PFSK-1 (cell line): Measurements from ENCODE around the gene PPP4R4.

Experiments
- FOXP2 ChIP-seq: optimal IDR thresholded peaks from 2 replicates; pipeline ENCODE3; 2011; ENCODE audit warnings: borderline replicate concordance, control low read depth, inconsistent platforms; ENCODE audit not compliant: insufficient read depth; ENCODE audit errors: extremely low read length, extremely low read depth
- POLR2AphosphoS5 ChIP-seq: IDR thresholded peaks from 2 replicates; pipeline ENCODE4 v1.6.1; 2012; ENCODE audit warnings: low read depth, mild to moderate bottlenecking, control low read depth, low read length, moderate library complexity
- REST ChIP-seq, 2 experiments: IDR thresholded peaks; 2 replicates each; pipeline versions ENCODE4 v1.6.1 to v1.8.0; 2011 to 2012; ENCODE audit warnings: low read depth in 2 of 2, low read length in 2 of 2, control low read depth in 1 of 2, inconsistent platforms in 1 of 2, mild to moderate bottlenecking in 1 of 2, moderate library complexity in 1 of 2; ENCODE audit not compliant: insufficient read depth in 1 of 2
- SIN3A ChIP-seq: IDR thresholded peaks from 2 replicates; pipeline ENCODE4 v1.6.1; 2012; ENCODE audit warnings: mild to moderate bottlenecking, low read length, moderate library complexity, borderline replicate concordance; ENCODE audit not compliant: insufficient read depth
- TAF1 ChIP-seq: IDR thresholded peaks from 2 replicates; pipeline ENCODE4 v1.6.1; 2012; ENCODE audit warnings: low read length, control low read depth, borderline replicate concordance; ENCODE audit not compliant: insufficient read depth

PPP4R4 gene

GRCh38 chr14:94278731-94279130 lies 104.6 kb downstream of the PPP4R4 start:
- TF ChIP-seq SIN3A (no peak), REST (IDR thresholded peaks at IDR 0.05; ENCODE audit: insufficient read depth in 1 of 2, low read depth in 2 of 2, low read length in 2 of 2) (no peak), POLR2AphosphoS5 (no peak), FOXP2 (no peak)

DNA sequence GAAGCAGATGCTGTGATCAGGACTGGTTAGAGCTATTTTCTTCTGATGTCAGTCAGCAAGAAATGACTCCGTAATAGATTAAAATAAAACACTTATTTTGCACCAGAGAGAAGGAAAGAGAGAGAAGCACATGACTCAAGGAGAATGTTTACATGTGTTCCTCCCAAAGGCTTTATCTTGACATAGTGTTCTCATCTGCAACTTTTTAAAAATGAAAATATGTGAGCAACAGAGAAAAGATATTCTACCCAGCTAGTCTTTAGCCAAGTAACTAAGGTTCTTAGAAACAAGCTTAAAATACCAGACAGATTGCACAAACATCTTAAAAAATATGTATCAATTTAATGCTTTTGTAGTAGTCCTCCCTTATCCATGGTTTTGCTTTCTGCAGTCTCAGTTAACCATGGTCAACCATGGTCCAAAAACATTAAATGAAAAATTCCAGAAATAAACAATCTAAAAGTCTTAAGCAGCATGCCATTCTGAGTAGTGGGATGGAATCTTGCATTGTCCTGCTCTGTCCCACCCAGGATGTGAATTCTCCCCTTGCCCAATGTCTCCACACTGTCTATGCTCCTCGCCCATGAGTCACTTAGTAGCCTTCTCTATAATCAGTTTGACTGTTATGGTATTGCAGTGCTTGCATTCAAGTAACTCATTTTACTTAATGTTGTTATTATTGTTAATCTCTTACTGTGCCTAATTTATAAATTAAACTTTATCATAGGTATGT lies 109.0 kb downstream of the PPP4R4 start:
- TF ChIP-seq SIN3A (no peak), REST (IDR thresholded peaks at IDR 0.05; ENCODE audit: insufficient read depth in 1 of 2, low read depth in 2 of 2, low read length in 2 of 2) (no peak), TAF1 (no peak), POLR2AphosphoS5 (no peak), FOXP2 (no peak)

DNA sequence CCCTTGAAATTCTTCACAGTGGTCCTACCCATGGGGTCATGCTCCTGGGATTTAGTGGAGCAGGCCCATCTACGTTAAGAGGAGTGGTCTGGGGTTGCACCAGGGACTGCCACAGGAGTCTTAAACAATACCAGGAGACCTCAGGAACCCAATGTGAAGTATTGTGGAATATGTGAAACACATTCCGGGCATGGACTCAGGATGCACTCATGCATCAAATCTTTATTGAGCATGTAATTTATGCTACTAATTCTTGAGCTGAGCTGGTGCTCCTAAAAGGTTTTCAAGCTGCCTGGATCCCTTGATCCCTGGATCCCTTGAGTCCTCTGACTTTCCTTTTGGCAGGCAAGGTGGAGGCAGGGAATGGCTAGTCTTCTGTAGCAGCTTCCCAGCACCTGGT lies 110.1 kb downstream of the PPP4R4 start:
- no peak for TF ChIP-seq POLR2AphosphoS5
- no peak for TF ChIP-seq REST (IDR thresholded peaks at IDR 0.05; ENCODE audit: insufficient read depth in 1 of 2, low read depth in 2 of 2, low read length in 2 of 2)
- TF ChIP-seq FOXP2: no peak
- no peak for TF ChIP-seq SIN3A
- no peak for TF ChIP-seq TAF1

GRCh38 chr14:94285158-94285557 lies 111.0 kb downstream of the PPP4R4 start:
- no peak for TF ChIP-seq REST (IDR thresholded peaks at IDR 0.05; ENCODE audit: insufficient read depth in 1 of 2, low read depth in 2 of 2, low read length in 2 of 2)
- TF ChIP-seq POLR2AphosphoS5: no peak
- no peak for TF ChIP-seq TAF1
- no peak for TF ChIP-seq FOXP2
- no peak for TF ChIP-seq SIN3A
